Activated CD8-positive, alpha-beta memory T cell treated with anti-CD3 and anti-CD28 coated beads, Interleukin-2, amount 50 U/mL, for 1 hour (primary cell): Measurements from ENCODE around the gene ACKR3.

Source experiments
- DNase-seq: peaks from one replicate; pipeline ENCODE4 v3.0.0-alpha.2; 2020; ENCODE audit errors: extremely low read depth

The ACKR3 gene

DNA sequence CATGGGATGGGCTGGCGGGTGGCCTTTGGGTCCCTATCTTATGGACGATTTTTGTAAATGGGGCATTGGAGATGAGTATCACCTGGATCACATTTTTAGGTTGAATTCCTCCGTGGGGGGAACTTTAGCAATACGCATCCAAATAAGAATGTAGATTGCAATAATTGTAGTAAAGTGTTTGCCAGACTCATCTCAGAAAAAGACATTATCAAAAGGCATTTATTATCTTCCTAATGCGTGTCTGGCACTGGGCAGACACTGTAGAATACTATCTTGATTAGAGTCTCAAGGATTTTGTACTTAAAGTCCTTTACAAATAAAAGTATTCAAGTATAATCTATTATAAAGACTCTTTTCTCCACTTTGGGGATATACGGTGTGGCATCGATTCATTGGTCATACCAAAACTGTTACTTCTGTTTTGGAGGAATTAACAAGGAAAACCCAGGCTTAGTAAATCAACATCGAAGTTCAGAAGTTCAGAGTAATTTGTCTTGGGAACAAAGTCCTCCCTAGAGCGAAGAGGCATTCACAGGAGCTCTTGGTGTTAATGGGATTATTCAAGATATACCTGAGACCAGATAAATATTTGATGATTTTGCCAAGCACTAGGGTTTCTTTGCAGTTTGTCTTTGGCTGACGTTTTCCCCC, 578 bp upstream of the ACKR3 start:
- no peak for DNase-seq

DNA sequence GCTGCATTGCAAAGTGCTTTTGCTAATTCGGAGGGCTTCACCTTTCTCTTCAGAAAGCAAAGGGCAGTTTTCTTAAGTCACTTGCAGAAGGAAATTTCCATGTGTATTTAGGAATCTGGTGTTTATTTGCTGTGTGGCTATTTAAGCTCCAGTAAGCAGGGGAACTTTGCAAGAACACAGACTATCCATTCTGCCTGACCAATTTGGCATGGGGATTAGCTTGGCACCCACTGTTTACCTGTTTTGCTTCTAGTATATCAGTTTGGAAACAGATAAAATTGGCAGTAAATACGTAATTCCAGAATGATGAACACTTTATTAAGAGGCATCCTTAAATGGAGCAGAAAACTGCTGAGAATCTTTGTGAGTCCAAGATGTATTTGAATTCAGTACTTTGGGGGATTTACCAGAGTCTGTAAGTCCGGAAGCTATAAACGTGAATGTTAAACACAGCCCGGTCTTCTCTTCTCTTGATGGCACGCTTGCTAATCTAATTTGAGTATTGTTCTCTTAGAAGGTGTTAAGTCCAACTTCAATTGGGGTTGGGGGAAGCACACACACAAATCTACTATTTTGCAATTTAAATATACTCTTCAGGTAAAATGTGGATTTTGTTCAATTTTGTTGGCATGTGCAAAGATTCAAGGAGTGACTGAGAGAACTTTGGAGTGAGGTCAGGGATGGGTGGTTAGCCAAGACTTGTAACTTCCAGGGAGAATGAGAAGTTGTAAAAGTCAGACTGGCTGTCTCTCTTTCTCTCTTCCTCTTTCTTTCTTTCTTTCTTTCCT, 650 bp downstream of the ACKR3 start:
- DNase-seq: no peak

GRCh38 chr2:236571145-236571544, 1.5 kb downstream of the ACKR3 start:
- no peak for DNase-seq

- DNase-seq: no peak
These were observed 2.9 kb downstream of the ACKR3 start for GRCh38 chr2:236572482-236572881.

- no peak for DNase-seq
These were observed 3.7 kb downstream of the ACKR3 start for GRCh38 chr2:236573066-236573929.

GRCh38 chr2:236574000-236574399, 4.4 kb downstream of the ACKR3 start:
- DNase-seq: no peak

DNA sequence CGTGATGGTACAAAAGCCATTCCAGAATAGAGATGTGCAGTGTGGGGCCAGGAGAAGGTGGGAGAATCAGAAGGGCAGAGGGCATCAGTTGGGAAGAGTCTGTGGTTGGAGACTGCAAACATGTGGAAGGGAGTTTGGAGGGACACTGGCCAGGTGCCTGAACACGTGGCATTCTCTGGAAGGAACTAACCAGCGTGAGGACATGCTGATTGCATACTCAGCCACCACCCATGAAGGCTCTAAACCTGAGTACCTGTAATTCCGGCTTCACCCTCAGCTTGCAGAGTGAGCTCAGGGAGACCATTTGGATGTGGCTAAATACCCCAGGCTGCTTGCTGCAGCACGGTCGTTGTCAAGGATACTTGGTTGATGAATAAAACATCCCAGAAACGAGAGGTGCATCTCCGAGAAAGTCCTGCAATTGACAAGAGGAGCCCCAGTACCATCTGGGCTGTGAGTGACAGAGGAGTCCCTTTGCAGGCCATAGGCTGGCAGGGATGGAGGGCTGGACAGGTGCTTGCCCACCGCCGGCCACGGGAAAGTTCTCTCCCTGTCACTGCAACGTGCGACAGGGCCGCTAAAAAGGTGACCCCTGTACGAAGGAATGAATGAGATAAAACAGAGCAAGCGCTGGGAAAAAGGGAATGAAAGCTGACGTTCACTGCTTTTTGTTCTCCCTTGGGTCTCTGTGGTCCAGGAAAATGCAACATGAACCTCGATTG, 5.0 kb downstream of the ACKR3 start:
- DNase-seq: no peak

DNA sequence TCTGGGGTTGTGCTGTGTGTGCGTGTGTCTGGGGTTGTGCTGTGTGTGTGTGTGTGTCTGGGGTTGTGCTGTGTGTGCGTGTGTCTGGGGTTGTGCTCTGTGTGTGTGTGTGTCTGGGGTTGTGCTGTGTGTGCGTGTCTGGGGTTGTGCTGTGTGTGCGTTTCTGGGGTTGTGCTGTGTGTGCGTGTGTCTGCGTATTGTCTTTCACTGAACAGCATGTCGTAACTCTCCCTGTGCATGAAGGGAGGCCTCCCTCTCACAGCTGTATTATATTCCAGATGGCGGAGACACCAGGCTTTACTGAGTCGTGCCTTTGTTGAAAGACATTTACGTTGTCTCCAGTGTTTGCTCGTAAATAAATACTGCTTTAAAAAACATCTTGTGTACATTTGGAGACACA, 5.9 kb downstream of the ACKR3 start:
- DNase-seq: no peak

DNA sequence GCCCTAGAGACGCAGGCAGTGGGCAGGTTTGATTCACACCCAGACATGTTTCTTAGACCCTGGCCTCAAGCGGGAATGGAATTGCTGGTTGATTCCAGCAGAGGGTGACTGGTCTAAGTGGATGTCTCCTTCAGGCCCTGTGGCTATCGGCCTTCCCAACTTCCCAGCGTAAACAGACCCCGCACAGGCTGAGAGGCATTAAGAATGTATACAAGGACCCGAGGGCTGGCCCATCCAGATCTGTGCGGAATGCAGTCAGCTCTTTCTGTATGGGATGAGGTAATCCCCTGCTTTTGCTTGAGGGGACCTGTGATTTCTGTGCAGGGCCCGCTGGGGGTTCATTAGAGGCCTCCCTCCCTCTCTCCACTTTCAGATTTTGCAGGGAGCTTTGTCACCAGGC, 6.5 kb downstream of the ACKR3 start:
- DNase-seq: no peak

- DNase-seq: no peak
These were observed 7.3 kb downstream of the ACKR3 start for GRCh38 chr2:236576953-236577352.

DNA sequence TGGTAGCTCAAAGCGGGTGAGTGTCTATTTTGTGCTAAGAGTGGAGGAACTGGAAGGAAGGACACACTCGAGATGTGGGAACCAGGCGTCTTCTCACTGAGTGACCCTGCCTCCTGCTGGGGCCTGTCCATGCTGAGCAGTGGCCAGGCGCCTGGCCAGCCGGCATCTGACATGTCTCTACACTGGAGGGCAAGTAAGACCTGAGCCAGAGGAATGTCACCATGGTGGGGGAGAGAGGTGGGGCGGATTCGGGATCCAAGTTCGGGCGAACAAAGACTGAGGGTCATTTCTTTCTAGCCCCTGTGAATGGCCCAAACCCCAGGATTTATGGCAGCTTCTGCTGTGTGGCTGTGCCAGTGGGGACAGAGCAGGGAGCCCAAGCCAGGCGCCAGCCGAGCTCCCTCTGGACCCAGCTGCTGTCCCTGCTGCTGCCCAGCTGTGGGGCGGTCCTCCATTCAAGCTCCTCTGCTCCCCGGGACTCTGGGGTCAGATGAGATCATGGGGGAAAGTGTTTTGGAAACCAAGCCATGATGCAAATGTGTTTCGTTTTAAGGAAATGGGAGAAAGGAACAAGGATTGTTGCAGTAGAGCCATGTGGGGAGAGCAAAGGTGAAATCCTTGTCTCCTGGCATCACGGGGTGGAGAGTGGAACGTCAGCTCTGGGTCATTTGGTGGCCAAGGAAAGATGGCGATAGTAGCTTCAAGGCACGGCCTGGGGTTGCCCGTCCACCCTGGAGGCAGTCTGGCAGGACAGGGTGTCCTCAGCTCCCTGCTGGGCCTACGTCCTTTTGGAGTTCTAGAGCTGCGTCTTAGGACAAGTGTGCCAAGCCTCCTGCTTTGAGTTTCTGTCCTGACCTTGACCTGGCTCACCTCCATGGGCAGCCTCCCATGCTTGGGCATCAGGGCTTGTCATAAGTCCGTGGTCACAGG, 8.1 kb downstream of the ACKR3 start:
- DNase-seq: no peak

DNA sequence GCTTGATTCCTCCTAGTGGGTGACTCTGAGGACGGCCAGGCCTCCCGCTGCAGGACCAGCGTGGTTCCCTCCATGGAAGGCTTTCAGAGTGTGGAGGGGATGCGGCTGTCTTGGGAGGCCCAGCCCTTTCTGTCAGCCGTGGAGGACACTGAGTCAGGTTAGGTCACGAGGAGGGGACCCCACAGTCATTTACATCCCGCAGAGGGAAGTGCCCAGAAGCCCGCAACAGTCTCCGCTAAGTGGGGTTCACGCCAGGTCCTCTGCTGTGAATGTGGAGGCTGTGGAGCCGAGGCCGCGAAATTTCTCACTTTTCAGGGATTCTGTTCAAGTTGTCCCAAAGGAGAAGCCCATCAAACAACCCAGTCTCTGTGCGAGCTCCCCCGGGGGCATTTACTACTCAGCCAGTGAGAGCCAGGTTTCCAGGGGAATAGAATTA, 8.8 kb downstream of the ACKR3 start:
- no peak for DNase-seq

DNA sequence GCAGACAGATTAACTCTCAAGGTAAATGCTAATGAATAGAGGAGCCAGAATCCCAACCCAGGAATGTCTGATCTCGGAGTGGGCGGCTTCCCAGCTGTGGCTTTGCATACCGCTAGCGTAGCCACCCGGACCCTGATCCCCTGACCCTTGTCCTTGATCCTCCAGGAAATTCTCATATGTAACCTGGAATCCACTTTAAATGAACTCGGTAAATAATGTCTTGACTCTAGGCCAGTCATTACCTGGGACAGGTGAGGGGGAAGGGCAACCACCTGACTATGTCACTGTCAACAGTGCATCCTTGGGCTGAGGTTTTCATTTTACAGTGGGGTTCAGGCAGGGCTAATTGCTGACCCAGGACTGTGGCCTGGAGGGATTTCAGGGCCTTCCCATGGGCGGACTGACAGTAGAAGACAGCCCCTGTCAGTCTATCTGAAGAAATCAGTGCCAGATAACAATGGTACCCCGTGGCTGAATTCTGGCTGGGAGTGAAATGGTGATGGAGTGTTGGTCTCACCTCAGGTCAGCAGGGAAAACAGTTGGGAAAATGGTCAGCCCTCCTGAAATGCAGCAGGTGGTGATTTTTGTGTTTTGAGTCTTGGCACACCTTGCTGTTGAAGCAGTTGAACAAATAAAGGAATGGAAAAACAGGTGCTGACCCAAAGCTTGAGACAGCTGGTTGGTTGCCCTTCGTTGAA, 9.6 kb downstream of the ACKR3 start:
- DNase-seq: no peak

DNA sequence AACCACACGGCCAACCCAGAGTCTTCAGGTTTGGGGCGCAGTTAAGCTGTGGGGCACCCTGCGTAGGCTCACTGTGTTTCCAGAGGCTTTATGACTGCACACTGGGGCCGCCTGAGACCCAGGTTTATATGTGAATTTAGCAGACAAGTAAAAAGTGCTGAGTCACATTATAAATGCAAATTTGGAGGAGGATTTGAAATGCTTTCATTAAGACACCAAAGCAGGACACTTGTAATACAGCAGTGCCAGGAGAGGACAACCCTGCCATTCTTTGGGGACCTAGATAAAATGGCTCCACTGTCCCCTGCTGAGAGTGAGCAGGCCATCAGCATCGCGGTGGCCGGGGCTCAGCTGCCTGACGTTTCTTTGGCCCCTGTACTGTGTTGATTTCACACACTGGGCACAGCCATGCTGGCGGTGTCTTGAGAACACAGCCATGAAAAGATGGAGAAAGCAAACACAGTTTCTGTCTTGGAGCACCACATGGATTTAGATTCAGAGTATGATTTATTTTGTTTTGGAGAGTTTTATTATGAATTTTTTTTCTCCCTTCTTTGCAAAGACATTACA, 10.2 kb downstream of the ACKR3 start:
- DNase-seq: no peak

- DNase-seq: no peak
These were observed 11.2 kb downstream of the ACKR3 start for GRCh38 chr2:236580746-236581355.

DNA sequence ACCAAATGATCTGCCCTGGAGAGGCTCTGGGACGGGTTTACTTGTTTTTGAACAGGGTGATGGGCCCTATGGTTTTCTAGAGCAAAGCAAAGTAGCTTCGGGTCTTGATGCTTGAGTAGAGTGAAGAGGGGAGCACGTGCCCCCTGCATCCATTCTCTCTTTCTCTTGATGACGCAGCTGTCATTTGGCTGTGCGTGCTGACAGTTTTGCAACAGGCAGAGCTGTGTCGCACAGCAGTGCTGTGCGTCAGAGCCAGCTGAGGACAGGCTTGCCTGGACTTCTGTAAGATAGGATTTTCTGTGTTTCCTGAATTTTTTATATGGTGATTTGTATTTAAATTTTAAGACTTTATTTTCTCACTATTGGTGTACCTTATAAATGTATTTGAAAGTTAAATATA, 11.9 kb downstream of the ACKR3 start:
- no peak for DNase-seq

GRCh38 chr2:236582968-236583367, 13.3 kb downstream of the ACKR3 start:
- DNase-seq: no peak

DNA sequence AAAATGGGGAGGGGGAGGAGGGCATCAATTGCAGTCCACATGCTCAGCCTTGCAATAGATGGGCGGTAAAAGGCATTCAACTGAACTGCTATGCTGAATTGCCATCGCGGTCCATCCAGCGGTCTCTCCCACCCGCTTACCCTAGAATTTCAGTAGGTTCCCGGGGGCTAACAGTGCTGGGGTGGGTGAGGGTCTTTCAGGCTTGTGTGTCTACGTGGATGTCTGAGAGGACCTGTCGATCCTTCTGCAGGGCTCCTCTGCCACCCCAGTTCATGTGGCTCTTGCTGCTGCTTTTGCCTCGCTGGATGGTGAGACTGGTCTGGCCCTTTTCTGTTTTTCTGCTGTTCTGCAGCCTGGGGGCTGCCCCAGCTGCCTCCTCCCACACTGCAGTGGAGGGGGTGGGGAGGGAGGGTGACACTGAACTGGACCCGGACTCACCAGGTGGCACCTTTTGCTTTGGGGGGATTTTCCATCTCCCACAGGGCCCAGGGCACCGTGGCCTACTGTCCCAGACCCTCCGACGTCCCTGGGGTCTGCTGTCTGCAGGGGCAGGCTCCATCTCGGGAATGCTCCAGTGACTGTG, 14.1 kb downstream of the ACKR3 start:
- no peak for DNase-seq
